Ovary (tissue), 9 donors: ENCODE measurements around the gene KCNAB1. TPM values are rescaled to one million over a fixed set of nuclear protein-coding genes. Genes with fewer than 3 reads are reported as not detected.

Source experiments
- DNase-seq, 5 donors: peaks; one replicate each; pipeline ENCODE4 v3.0.0-alpha.2; 2019 to 2020
- H3K27ac ChIP-seq, 2 donors: fragments of 200-600 bp; one replicate each; pipeline versions ENCODE4 v1.5.1 to v1.8.0; 2019 to 2022
- H3K27me3 ChIP-seq: fragments of 200-600 bp; one replicate; pipeline ENCODE4 v1.8.0; 2022
- H3K36me3 ChIP-seq: fragments of 200-600 bp; sonication (generic); one replicate; pipeline ENCODE4 v1.5.1; 2019
- H3K4me1 ChIP-seq: one replicate; pipeline ENCODE4 v1.8.1; 2013; ENCODE audit warnings: mild to moderate bottlenecking, moderate library complexity; ENCODE audit not compliant: insufficient read depth
- H3K4me3 ChIP-seq: fragments of 200-600 bp; sonication (generic); one replicate; pipeline ENCODE4 v1.5.1; 2017
- H3K9me3 ChIP-seq, 2 donors: fragments of 200-600 bp in 1 of 2; sonication (generic) in 1 of 2; one replicate each; pipeline versions ENCODE4 v1.5.1 to v1.8.1; 2013 to 2019; ENCODE audit warnings: mild to moderate bottlenecking in 1 of 2, moderate library complexity in 1 of 2
- EP300 ChIP-seq: sonication (generic); formaldehyde crosslinking; IDR thresholded peaks from one replicate; pipeline ENCODE4 v1.6.1; 2017; ENCODE audit warnings: antibody characterized with exemption
- POLR2A ChIP-seq: fragments of 450-650 bp; IDR thresholded peaks from one replicate; pipeline ENCODE4 v1.6.1; 2017; ENCODE audit warnings: antibody characterized with exemption, mild to moderate bottlenecking, moderate library complexity
- WGBS, 3 donors: extraction: QIAGEN DNeasy Blood & Tissue Kit in 1 of 3; methylation state at CpG; one replicate each; pipeline versions ENCODE4 v1.1.5 to v1.1.7; 2013 to 2017; 5-methylcytosine and 5-hydroxymethylcytosine counted together
- intact Hi-C, 4 donors: fragments of 100-400 bp; cut with DNase I; formaldehyde crosslinking; loops; one replicate each; pipeline versions ENCODE4 v1.11.0 to v1.15.1; 2022 to 2023
- polyA plus RNA-seq, 2 donors: library from polyadenylated mRNA; stranded (reverse); fragments of 200-250 nt in 1 of 2; fragments of 350-450 nt in 1 of 2; fragmentation: Illumina TruSeq in 1 of 2; extraction: RNeasy Lipid Tissue Mini Kit (QIAGEN cat#74804) in 1 of 2; gene quantifications; one replicate each; pipeline ENCODE4 v1.2.3, GENCODE V29; 2013 to 2014
- total RNA-seq, 7 donors: library from RNA; depleted of rRNA in 2 of 7; stranded (reverse); fragments of >200 nt in 2 of 7; fragmentation: NEBNext Ultra II Directional in 3 of 7; extraction: Animal tissue kit (Norgen Biotek cat#: 25700) in 3 of 7; gene quantifications; one replicate each; pipeline versions ENCODE4 v1.1.0 to v1.2.4, GENCODE V29; 2016 to 2023
- TF ChIP-seq, protein P1 (sequence below), 3 donors: fragments of 450-650 bp in 2 of 3; fragments of 200-600 bp in 1 of 3; IDR thresholded peaks; one replicate each; pipeline versions ENCODE4 v1.5.1 to v1.8.0; 2016 to 2022; ENCODE audit warnings: antibody characterized with exemption in 3 of 3, mild to moderate bottlenecking in 1 of 3
- donor health status: DM: no; HTN: no; CAD: no; lungs with moderate emphysema.
- donor health status: DM: no; HTN: no; CAD: no.
- donor health status: Bipolar disorder and iron deficiency.
- donor health status: DM: yes; HTN: yes; CAD: no.
- donor health status: DM: no; HTN: no; CAD: no.
- donor health status: DM: yes; HTN: yes; CAD: no.

The KCNAB1 gene
- total and polyA plus RNA-seq, 9 donors = 0.60 to 8.0 (median 2.4) TPM

DNA sequence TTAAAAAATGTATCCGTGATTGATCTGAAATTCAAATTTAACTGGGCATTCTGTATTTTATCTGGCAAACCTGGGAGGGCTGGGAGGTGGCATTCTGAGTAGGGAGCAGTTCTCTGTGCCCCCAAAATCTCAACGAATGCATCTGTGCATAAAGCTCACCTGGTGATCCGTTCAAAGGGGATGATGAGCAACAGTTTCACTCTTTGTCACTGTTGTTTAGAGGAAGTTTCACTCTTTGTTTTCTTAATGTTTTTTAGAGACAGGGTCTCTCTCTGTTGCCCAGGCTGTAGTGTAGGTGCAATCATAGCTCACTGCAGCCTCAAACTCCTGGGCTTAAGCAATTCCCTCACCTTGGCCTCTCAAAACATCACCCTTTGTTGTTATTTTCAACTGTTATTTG lies 247.8 kb downstream of the KCNAB1 start:
- Histone ChIP-seq H3K36me3 (no peaks in the 10 kb centered on the region), H3K27ac (no peak overlapping the region), H3K4me3 (no peak overlapping the region), H3K9me3 (no peaks in the 10 kb centered on the region), H3K4me1 (no peaks in the 10 kb centered on the region), H3K27me3 (no peaks in the 10 kb centered on the region)
- DNase-seq = no peak
- intact Hi-C loops = no loop called here
- 75 to 84% (median 76%) methylated on average over 3 of the region's 3 CpGs for WGBS, 3 donors
- TF ChIP-seq EP300 = no peak
- TF ChIP-seq, protein P1, sequence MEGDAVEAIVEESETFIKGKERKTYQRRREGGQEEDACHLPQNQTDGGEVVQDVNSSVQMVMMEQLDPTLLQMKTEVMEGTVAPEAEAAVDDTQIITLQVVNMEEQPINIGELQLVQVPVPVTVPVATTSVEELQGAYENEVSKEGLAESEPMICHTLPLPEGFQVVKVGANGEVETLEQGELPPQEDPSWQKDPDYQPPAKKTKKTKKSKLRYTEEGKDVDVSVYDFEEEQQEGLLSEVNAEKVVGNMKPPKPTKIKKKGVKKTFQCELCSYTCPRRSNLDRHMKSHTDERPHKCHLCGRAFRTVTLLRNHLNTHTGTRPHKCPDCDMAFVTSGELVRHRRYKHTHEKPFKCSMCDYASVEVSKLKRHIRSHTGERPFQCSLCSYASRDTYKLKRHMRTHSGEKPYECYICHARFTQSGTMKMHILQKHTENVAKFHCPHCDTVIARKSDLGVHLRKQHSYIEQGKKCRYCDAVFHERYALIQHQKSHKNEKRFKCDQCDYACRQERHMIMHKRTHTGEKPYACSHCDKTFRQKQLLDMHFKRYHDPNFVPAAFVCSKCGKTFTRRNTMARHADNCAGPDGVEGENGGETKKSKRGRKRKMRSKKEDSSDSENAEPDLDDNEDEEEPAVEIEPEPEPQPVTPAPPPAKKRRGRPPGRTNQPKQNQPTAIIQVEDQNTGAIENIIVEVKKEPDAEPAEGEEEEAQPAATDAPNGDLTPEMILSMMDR (IDR thresholded peaks at IDR 0.05) = no peak
- no peak for TF ChIP-seq POLR2A

DNA sequence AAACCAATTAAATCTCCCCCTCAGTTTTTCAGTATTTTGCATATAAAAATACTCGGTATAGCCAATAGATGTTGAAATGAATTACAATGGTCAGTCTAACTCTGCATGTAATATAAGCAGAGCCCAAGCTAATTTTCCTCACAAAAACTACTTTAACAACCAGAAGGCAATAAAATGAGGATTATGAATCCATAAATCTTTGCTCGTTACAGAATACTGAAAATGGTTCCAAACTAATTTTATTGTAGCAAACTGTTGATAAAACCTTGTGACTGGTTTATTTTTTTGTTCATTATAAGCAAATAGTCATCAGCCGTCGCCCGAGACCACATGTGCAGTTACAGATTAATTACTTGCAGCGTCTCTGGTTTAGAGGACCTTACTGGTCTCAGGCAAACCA lies 251.3 kb downstream of the KCNAB1 start:
- H3K27ac ChIP-seq = no peak overlapping the region
- H3K4me1 ChIP-seq = no peaks in the 10 kb centered on the region
- intact Hi-C loops = no loop called here
- no peak overlapping the region for H3K4me3 ChIP-seq
- H3K9me3 ChIP-seq = no peaks in the 10 kb centered on the region
- no peak for DNase-seq
- whole genome bisulfite sequencing, 3 donors = 74 to 94% (median 90%) methylated on average over 6 of the region's 6 CpGs
- H3K27me3 ChIP-seq = no peaks in the 10 kb centered on the region
- H3K36me3 ChIP-seq = no peaks in the 10 kb centered on the region
- TF ChIP-seq, protein P1 (IDR thresholded peaks at IDR 0.05) = no peak
- no peak for TF ChIP-seq EP300
- no peak for TF ChIP-seq POLR2A

DNA sequence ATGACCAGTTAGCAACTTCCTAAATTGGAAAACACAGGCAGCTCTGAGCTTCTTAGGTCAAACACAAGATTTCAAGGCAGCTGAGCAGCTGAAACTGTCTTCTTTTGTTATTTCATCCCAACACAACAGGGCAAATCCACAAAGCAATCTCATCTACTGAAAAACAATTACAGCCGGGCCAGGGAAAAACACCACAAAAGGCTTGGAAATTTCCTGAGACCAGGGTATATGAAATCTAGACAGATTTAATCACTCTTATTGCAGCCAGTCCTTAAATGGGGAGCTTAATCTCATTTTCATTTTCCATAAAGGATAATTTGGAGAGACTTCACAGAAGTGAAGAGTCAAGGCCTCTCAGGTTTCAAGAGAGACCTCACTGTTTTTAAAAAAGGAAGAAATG lies 252.7 kb downstream of the KCNAB1 start:
- Histone ChIP-seq H3K9me3 (no peaks in the 10 kb centered on the region), H3K36me3 (no peaks in the 10 kb centered on the region), H3K27me3 (no peaks in the 10 kb centered on the region), H3K4me1 (no peaks in the 10 kb centered on the region), H3K27ac (no peak overlapping the region), H3K4me3 (no peak overlapping the region)
- WGBS, 3 donors = 8 to 17% (median 16%) methylated on average over 1 of the region's 1 CpG
- intact Hi-C loops = no loop called here
- no peak for DNase-seq
- TF ChIP-seq, protein P1 (IDR thresholded peaks at IDR 0.05) = no peak
- TF ChIP-seq EP300 (no peak), POLR2A (no peak)

DNA sequence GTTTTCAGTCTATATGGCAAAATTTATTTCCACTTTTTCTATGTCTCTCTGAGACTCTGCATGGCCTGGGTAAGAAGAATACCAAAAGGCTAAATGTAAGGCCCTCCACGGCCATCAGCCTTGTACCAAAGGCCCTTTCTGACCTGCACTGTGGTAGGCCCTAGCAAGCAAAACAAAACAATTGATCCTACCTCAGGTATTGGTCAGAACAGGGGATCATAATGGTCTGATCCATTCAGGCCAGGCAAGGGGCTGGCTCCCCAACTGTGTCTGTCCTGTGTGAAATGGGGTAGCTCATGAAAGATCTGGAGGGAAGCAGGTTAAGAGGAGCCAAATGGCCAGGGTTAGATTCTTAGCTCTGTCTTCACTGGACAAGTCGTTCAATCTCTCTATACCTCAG lies 253.3 kb downstream of the KCNAB1 start:
- TF ChIP-seq POLR2A = no peak
- TF ChIP-seq EP300 = no peak
- TF ChIP-seq, protein P1 (IDR thresholded peaks at IDR 0.05) = no peak
- WGBS, 3 donors = 84 to 91% (median 85%) methylated on average over 2 of the region's 2 CpGs
- Histone ChIP-seq H3K27me3 (no peaks in the 10 kb centered on the region), H3K36me3 (no peaks in the 10 kb centered on the region), H3K4me1 (no peaks in the 10 kb centered on the region), H3K27ac (no peak overlapping the region), H3K4me3 (no peak overlapping the region), H3K9me3 (no peaks in the 10 kb centered on the region)
- intact Hi-C loops = no loop called here
- no peak for DNase-seq

DNA sequence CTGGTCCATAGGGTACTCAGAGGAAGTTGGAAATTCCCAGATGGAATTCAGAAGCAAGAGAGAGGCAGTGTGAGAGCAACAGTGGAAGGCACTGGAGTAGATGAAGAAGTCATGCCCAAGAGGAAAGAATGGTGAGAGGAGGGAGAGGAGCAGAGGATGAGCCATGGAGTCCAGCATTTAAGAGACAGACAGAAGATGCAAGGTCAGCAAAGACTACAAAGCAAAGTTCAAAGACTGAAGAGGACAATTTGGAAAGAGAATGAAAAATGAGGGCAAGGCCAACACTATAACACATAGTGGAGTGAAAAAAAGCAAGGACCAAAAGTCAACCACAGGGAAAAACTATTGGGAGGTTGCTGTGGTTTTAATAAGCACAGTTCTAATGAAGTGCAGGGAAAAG lies 255.8 kb downstream of the KCNAB1 start:
- H3K36me3 ChIP-seq = no peaks in the 10 kb centered on the region
- H3K9me3 ChIP-seq = no peaks in the 10 kb centered on the region
- no peak for TF ChIP-seq EP300
- no peak for TF ChIP-seq POLR2A
- TF ChIP-seq, protein P1 (IDR thresholded peaks at IDR 0.05) = no peak
- H3K4me1 ChIP-seq = no peaks in the 10 kb centered on the region
- H3K27me3 ChIP-seq = no peaks in the 10 kb centered on the region
- no peak for DNase-seq
- no peak overlapping the region for H3K4me3 ChIP-seq
- H3K27ac ChIP-seq = no peak overlapping the region
- intact Hi-C loops = no loop called here
